ENCODE data around the gene TTLL6.
"Not testable (repeated sequence)": the region's sequence is repeated elsewhere in the genome, so short reads cannot be mapped to it uniquely, and the experiment has no call there.

Gene TTLL6

GRCh38 chr17:48804936-48805411 lies 12.1 kb downstream of the TTLL6 start:
- Histone ChIP-seq H3K27me3 (ENCODE audit: control insufficient read depth, insufficient read depth, low read length) (peaks cover 2% of the 10 kb centered on the region), H3K9ac (ENCODE audit: low read length) (peak overlapping the region; percentile 16), H3K4me1 (ENCODE audit: control insufficient read depth, insufficient read depth, low read length) (peaks cover 4% of the 10 kb centered on the region), H3K4me3 (ENCODE audit: low read length) (no peak overlapping the region), H3K36me3 (ENCODE audit: control insufficient read depth, insufficient read depth, low read length) (no peaks in the 10 kb centered on the region), H3K27ac (ENCODE audit: low read depth, low read length) (no peak overlapping the region)

GRCh38 chr17:48800626-48801217 lies 16.3 kb downstream of the TTLL6 start:
- Histone ChIP-seq H3K27me3 (ENCODE audit: control insufficient read depth, insufficient read depth, low read length) (peaks cover 2% of the 10 kb centered on the region), H3K27ac (ENCODE audit: low read depth, low read length) (no peak overlapping the region), H3K4me1 (ENCODE audit: control insufficient read depth, insufficient read depth, low read length) (peaks cover 4% of the 10 kb centered on the region), H3K4me3 (ENCODE audit: low read length) (no peak overlapping the region), H3K36me3 (ENCODE audit: control insufficient read depth, insufficient read depth, low read length) (no peaks in the 10 kb centered on the region), H3K9ac (ENCODE audit: low read length) (no peak overlapping the region)

- H3K27ac ChIP-seq (ENCODE audit: low read depth, low read length) = no peak overlapping the region
- no peaks in the 10 kb centered on the region for H3K27me3 ChIP-seq (ENCODE audit: control insufficient read depth, insufficient read depth, low read length)
- no peak overlapping the region for H3K4me3 ChIP-seq (ENCODE audit: low read length)
- H3K9ac ChIP-seq (ENCODE audit: low read length) = no peak overlapping the region
- no peaks in the 10 kb centered on the region for H3K36me3 ChIP-seq (ENCODE audit: control insufficient read depth, insufficient read depth, low read length)
- H3K4me1 ChIP-seq (ENCODE audit: control insufficient read depth, insufficient read depth, low read length) = peaks cover 4% of the 10 kb centered on the region
Observed at GRCh38 chr17:48799069-48799723, 17.8 kb downstream of the TTLL6 start.

- not testable (repeated sequence) for H3K4me3 ChIP-seq (ENCODE audit: low read length); H3K36me3 ChIP-seq (ENCODE audit: control insufficient read depth, insufficient read depth, low read length); H3K9ac ChIP-seq (ENCODE audit: low read length); H3K27ac ChIP-seq (ENCODE audit: low read depth, low read length); H3K27me3 ChIP-seq (ENCODE audit: control insufficient read depth, insufficient read depth, low read length); H3K4me1 ChIP-seq (ENCODE audit: control insufficient read depth, insufficient read depth, low read length)
Observed at GRCh38 chr17:48796163-48796522, 20.9 kb downstream of the TTLL6 start.

GRCh38 chr17:48795444-48796162 lies 21.4 kb downstream of the TTLL6 start:
- Histone ChIP-seq H3K27ac (ENCODE audit: low read depth, low read length) (no peak overlapping the region), H3K4me3 (ENCODE audit: low read length) (no peak overlapping the region), H3K36me3 (ENCODE audit: control insufficient read depth, insufficient read depth, low read length) (no peaks in the 10 kb centered on the region), H3K9ac (ENCODE audit: low read length) (no peak overlapping the region), H3K27me3 (ENCODE audit: control insufficient read depth, insufficient read depth, low read length) (no peaks in the 10 kb centered on the region), H3K4me1 (ENCODE audit: control insufficient read depth, insufficient read depth, low read length) (no peaks in the 10 kb centered on the region)

- H3K27me3 ChIP-seq (ENCODE audit: control insufficient read depth, insufficient read depth, low read length) = no peaks in the 10 kb centered on the region
- no peak overlapping the region for H3K27ac ChIP-seq (ENCODE audit: low read depth, low read length)
- H3K36me3 ChIP-seq (ENCODE audit: control insufficient read depth, insufficient read depth, low read length) = no peaks in the 10 kb centered on the region
- H3K4me1 ChIP-seq (ENCODE audit: control insufficient read depth, insufficient read depth, low read length) = no peaks in the 10 kb centered on the region
- H3K9ac ChIP-seq (ENCODE audit: low read length) = no peak overlapping the region
- H3K4me3 ChIP-seq (ENCODE audit: low read length) = no peak overlapping the region
Observed at GRCh38 chr17:48792033-48792798, 24.8 kb downstream of the TTLL6 start.

- H3K4me1 ChIP-seq (ENCODE audit: control insufficient read depth, insufficient read depth, low read length) = no peaks in the 10 kb centered on the region
- no peak overlapping the region for H3K27ac ChIP-seq (ENCODE audit: low read depth, low read length)
- H3K27me3 ChIP-seq (ENCODE audit: control insufficient read depth, insufficient read depth, low read length) = no peaks in the 10 kb centered on the region
- no peaks in the 10 kb centered on the region for H3K36me3 ChIP-seq (ENCODE audit: control insufficient read depth, insufficient read depth, low read length)
- no peak overlapping the region for H3K9ac ChIP-seq (ENCODE audit: low read length)
- H3K4me3 ChIP-seq (ENCODE audit: low read length) = peak overlapping the region; percentile 16
Observed at GRCh38 chr17:48791128-48792032, 25.6 kb downstream of the TTLL6 start.

- no peaks in the 10 kb centered on the region for H3K36me3 ChIP-seq (ENCODE audit: control insufficient read depth, insufficient read depth, low read length)
- no peak overlapping the region for H3K4me3 ChIP-seq (ENCODE audit: low read length)
- no peak overlapping the region for H3K27ac ChIP-seq (ENCODE audit: low read depth, low read length)
- H3K27me3 ChIP-seq (ENCODE audit: control insufficient read depth, insufficient read depth, low read length) = no peaks in the 10 kb centered on the region
- H3K9ac ChIP-seq (ENCODE audit: low read length) = no peak overlapping the region
- no peaks in the 10 kb centered on the region for H3K4me1 ChIP-seq (ENCODE audit: control insufficient read depth, insufficient read depth, low read length)
Observed at GRCh38 chr17:48790607-48791127, 26.4 kb downstream of the TTLL6 start.

GRCh38 chr17:48787828-48788227 lies 29.2 kb downstream of the TTLL6 start:
- no peaks in the 10 kb centered on the region for H3K4me1 ChIP-seq (ENCODE audit: control insufficient read depth, insufficient read depth, low read length)
- H3K36me3 ChIP-seq (ENCODE audit: control insufficient read depth, insufficient read depth, low read length) = no peaks in the 10 kb centered on the region
- no peak overlapping the region for H3K27ac ChIP-seq (ENCODE audit: low read depth, low read length)
- H3K9ac ChIP-seq (ENCODE audit: low read length) = no peak overlapping the region
- no peak overlapping the region for H3K4me3 ChIP-seq (ENCODE audit: low read length)
- H3K27me3 ChIP-seq (ENCODE audit: control insufficient read depth, insufficient read depth, low read length) = no peaks in the 10 kb centered on the region

- H3K27ac ChIP-seq (ENCODE audit: low read depth, low read length) = no peak overlapping the region
- no peaks in the 10 kb centered on the region for H3K4me1 ChIP-seq (ENCODE audit: control insufficient read depth, insufficient read depth, low read length)
- no peaks in the 10 kb centered on the region for H3K27me3 ChIP-seq (ENCODE audit: control insufficient read depth, insufficient read depth, low read length)
- no peak overlapping the region for H3K4me3 ChIP-seq (ENCODE audit: low read length)
- H3K9ac ChIP-seq (ENCODE audit: low read length) = no peak overlapping the region
- no peaks in the 10 kb centered on the region for H3K36me3 ChIP-seq (ENCODE audit: control insufficient read depth, insufficient read depth, low read length)
Observed at GRCh38 chr17:48779421-48779820, 37.6 kb downstream of the TTLL6 start.

GRCh38 chr17:48776602-48777001 lies 40.4 kb downstream of the TTLL6 start:
- Histone ChIP-seq H3K27ac (ENCODE audit: low read depth, low read length) (no peak overlapping the region), H3K4me1 (ENCODE audit: control insufficient read depth, insufficient read depth, low read length) (no peaks in the 10 kb centered on the region), H3K27me3 (ENCODE audit: control insufficient read depth, insufficient read depth, low read length) (no peaks in the 10 kb centered on the region), H3K36me3 (ENCODE audit: control insufficient read depth, insufficient read depth, low read length) (no peaks in the 10 kb centered on the region), H3K4me3 (ENCODE audit: low read length) (no peak overlapping the region), H3K9ac (ENCODE audit: low read length) (no peak overlapping the region)
